ENCODE measurements around the gene RABGGTB.
A peak's percentile ranks its signal among the peaks of the same experiment; 100 is the strongest.
"Not testable (repeated sequence)": the region's sequence is repeated elsewhere in the genome, so short reads cannot be mapped to it uniquely, and the experiment has no call there.

The RABGGTB gene

DNA sequence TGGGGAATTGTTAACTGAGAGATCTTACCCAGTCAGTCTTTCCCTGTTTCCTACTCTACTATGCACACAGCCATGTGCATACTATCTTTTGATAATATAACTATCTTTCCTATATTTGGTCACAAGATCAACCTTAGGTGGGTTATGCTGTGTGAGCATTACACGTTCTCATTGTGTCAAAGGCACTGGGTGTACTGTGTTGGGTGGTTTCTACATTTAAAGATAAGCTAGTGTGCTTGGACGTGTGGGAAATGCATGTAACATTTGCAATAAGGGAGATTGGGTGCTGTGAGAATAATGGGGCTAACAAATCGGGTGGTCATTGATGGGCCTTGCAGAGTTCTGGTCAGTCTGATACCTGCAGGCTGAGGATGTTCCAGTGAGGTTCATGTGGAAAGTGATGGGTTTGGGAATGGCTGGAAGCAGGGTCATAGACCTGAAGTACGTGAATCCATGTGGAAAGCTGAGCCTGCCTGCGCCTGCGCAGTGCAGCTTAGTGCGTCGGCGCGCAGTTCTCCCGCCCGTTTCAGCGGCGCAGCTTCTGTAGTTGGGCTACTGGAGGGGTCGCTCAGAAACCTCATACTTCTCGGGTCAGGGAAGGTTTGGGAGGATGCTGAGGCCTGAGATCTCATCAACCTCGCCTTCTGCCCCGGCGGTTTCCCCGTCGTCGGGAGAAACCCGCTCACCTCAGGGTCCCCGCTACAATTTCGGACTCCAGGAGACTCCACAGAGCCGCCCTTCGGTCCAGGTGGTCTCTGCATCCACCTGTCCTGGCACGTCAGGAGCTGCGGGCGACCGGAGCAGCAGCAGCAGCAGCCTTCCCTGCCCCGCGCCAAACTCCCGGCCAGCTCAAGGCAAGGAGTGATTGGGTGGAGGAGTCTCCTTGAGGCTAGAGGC, 10.6 kb downstream of the RABGGTB start, which contains the start of gene MSH4:
Gene MSH4 (plus strand): TSS at position 507 of the 897 bp plus-strand sequence. CDS start 104 bp downstream, at position 611.
- peak; percentile 22 to 23 for ATAC-seq

- ATAC-seq, result peak in 1 of 2 donors; percentile 34
Observed at GRCh38 chr1:75797273-75797588, 11.2 kb downstream of the RABGGTB start.

DNA sequence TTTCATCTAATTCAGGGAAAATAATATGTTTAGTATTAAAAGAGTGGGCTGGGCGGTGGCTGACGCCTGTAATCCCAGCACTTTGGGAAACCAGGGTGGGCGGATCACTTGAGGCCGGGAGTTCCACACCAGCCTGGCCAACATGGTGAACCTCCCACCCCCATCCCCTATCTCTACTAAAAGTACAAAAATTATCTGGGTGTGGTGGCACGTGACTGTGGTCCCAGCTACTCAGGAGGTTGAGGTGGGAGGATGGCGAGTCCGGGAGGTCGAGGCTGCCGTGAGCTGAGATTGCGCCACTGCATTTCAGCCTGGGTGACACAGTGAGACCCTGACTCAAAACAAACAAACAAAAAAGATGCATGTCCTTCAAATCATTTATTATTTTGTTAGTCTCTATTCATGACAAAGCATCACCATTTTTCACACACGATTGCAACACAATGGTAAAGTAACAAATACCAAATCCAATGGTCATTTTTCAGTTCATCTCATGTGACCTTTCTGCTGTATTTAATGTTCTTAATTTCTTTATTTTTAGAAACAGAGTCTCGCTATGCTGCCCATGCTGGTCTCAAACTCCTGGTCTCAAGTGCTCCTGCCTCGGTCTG, 11.7 kb downstream of the RABGGTB start:
- no peak for ATAC-seq

GRCh38 chr1:75801480-75801879, 15.4 kb downstream of the RABGGTB start:
- not testable (repeated sequence) for ATAC-seq

DNA sequence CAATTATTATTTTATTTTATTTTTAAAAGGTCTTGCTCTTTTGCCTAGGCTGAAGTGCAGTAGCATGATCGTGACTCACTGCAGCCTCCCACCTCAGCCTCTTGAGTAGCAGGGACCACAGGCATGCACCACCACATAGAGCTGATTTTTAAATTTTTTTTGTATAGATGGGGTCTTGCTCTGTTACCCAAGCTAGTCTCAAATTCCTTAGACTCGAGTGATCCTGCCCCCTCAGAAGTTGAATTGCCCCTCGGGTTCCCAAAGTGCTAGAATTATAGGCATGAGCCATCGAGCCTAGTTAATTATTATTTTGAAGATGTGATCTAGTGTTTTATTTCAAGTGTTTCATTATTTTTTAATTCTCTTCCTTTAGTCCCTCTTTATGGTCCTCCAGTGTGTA, 22.9 kb downstream of the RABGGTB start:
- no peak for ATAC-seq

GRCh38 chr1:75810113-75810512, 24.1 kb downstream of the RABGGTB start:
- not testable (repeated sequence) for ATAC-seq

DNA sequence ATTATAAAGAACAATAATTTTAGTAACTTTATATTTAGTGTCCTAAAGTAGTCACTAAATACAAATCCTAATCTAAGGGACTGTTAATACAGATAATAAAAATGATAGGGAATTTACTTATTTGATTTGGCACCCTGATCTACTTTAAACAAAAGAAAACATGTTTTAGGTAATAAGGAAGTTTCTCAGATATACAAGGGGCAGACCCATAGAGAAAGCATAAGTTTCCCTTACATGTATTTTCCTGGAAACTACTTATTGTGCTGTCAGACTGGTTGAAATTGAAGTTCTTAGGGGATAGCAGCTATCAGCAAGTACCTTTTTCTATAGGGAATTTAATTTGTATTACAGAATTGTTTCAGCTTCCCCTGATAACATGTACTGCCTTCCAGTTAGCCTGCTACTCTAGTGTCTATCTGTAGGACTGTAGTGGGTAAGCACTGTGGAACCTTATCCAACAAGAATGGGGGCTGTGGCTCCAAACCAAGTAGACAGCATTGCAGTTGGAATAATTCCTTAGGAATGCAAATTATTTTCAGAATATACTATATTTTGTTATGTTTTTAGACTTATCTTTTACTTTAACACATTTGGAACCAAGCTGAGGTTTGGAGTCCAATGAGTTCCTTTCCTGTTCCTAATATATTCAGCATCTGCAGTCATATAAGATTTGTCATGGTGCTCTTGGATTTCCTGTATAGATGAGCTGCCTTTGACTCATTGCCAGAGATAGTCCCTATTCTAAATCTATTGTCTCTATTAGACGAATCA, 25.3 kb downstream of the RABGGTB start:
- ATAC-seq, result no peak

- ATAC-seq, result no peak
Observed at GRCh38 chr1:75812065-75812464, 26.0 kb downstream of the RABGGTB start.

- not testable (repeated sequence) for ATAC-seq
Observed at GRCh38 chr1:75823596-75823995, 37.5 kb downstream of the RABGGTB start.

DNA sequence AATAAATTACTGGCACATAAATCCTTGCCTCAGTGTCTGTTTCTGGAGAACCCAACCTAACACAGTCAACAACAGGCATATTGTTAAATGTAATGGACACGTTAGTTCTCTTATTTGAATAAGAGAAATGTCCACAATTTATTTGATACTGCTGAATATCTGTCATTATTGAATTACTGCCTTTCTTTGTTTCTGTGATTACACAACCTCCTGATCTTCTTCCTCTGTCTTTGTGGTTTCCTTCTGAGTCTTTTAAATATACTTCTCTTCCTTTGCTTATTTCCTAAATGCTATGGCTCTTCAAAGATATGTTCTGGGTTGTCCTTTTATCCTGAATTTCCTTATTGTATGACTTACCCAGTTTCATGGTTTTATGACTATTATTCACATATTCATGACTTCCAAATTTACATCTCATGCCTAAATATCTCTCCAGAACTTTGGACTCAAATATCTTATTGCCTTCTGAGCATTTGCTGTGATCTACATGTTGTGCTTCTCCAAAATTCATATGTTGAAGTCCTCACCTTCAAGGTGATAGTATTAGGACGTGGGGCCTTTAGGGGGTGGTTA, 50.6 kb downstream of the RABGGTB start:
- no peak for ATAC-seq

DNA sequence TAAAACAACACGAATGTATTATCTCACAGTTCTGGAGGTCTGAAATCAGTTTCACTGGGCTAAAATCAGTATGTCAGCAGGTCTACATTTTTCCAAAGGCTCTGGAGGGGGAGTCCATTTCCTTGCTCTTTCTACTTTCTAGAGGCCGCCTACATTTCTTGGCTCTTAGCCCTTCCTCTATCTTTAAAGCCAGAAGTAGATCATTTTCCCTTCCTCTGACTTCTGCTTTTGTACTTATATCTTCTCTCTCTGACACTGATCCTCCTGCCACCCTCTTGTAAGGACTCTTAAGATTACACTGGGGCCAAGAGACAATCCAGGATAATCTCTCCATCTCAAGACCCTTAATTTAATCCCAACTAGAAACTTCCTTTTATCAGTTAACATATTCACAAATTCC, 52.0 kb downstream of the RABGGTB start:
- ATAC-seq, result no peak

GRCh38 chr1:75841421-75841820, 55.4 kb downstream of the RABGGTB start:
- no peak for ATAC-seq
